HG03039 (cell line): Measurements from ENCODE around the gene CLSTN2.
A peak's percentile ranks its signal among the peaks of the same experiment; 100 is the strongest.

ENCODE experiments used
- ATAC-seq: cut with Tn5 transposase; IDR thresholded peaks from one replicate; pipeline ENCODE4 v1.9.1; 2021; ENCODE audit warnings: mild to moderate bottlenecking, moderate library complexity; ENCODE audit not compliant: unreplicated experiment

The CLSTN2 gene

GRCh38 chr3:140470962-140471361 is 536.0 kb downstream of the CLSTN2 start:
- ATAC-seq: no peak

DNA sequence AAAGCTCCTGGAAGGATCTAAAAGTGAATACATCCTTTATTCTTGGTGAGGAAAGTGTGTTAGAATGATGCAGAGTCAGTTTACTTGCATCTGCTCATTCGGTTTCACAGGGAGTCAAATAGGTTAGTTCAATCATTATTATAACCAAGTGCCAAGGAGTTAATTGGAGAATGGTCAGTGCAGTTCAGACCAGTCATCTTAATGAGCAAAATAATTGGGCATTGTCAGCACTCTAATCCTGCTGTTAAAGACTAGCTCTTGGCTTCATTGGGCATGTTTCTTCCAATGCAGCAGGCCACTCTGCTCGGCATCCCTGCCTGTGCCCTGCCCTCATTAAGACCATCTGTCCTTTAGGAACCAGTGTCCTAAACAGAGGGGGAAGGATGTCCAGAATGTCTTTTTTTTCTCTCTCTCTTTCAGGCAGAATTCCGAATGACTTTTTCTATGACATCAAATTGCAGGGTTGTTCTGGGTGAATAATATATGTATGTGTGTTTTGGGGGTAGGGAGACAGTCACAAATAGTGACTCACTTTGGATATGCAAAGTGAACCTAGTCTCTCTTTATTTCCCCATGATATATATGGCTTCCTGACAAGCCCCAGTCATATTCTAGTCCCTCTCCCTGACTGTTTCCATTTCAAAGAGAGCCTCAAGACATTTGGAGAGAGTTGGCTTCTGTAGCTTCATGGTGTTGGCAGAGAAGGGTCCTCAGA is 537.5 kb downstream of the CLSTN2 start:
- no peak for ATAC-seq

DNA sequence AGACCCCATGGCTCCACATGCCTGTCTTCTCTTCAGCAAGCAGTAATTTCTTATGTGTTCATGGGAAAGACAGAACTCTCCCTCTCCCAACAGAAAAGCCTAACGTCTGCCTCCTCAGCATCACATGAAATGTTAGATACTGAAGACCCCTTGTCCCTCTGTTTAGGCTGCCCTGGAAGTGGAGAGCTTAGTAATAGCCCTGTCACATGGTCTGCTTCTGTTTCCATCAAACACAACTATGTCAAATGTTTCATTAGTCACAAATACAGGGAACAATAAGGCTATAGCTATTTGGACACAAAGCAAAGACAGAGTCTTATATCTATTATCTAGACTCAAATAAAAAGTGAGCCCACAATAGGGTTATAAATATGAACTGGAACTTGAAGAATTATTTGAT is 552.6 kb downstream of the CLSTN2 start:
- ATAC-seq: no peak

GRCh38 chr3:140493271-140493670 is 558.3 kb downstream of the CLSTN2 start:
- ATAC-seq: no peak

- no peak for ATAC-seq
Measured at GRCh38 chr3:140494970-140495369, 560.0 kb downstream of the CLSTN2 start.

DNA sequence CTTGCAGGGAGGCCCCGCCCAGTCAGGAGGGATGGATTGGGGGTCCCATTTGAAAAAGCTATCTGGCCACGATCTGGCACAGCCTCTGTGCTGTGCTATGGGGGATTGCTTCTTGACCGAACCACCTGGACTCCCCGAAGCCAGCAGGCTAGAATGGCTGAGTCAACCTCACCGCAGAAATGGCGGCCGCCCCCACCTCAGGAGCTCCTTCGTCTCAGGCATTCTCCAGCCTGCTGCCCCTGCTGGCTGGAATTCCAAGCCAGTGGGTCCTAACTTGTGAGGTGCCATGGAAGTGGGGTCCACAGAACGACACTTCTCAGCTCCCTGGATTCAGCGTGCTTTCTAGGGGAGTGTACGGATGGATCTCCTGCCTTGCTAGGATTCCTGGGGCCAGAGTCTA is 562.3 kb downstream of the CLSTN2 start:
- no peak for ATAC-seq

- ATAC-seq: no peak
Measured at GRCh38 chr3:140499114-140499757, 564.3 kb downstream of the CLSTN2 start.

DNA sequence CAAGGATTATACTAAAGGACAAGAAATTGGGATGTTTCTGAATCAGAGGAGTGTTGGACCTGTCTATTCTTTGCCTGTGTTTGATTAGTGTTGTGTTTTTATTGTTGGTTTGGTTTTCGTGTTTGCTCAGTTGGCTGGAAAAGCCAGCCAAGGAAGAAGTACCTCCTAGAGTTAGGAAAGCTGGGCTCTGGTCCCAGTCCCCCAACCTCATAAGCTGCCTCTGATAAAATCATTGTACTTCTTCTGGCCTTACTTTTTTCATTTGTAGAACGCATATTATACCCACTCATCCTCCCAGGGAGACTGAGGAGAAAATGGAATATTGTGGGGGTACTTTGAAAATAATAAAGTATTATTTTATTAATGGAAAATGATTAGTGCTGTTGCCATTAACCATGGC is 565.5 kb downstream of the CLSTN2 start:
- ATAC-seq: no peak

- no peak for ATAC-seq
Measured at GRCh38 chr3:140501061-140501769, 566.2 kb downstream of the CLSTN2 start.

- no peak for ATAC-seq
Measured at GRCh38 chr3:140501770-140502364, 566.9 kb downstream of the CLSTN2 start.

- ATAC-seq: peak; percentile 82
Measured at GRCh38 chr3:140505213-140505612, 570.2 kb downstream of the CLSTN2 start.

- ATAC-seq: no peak
Measured at GRCh38 chr3:140505876-140506275, 570.9 kb downstream of the CLSTN2 start.

GRCh38 chr3:140508550-140508949 is 573.6 kb downstream of the CLSTN2 start:
- ATAC-seq: no peak

GRCh38 chr3:140509534-140509933 is 574.5 kb downstream of the CLSTN2 start:
- ATAC-seq: no peak

DNA sequence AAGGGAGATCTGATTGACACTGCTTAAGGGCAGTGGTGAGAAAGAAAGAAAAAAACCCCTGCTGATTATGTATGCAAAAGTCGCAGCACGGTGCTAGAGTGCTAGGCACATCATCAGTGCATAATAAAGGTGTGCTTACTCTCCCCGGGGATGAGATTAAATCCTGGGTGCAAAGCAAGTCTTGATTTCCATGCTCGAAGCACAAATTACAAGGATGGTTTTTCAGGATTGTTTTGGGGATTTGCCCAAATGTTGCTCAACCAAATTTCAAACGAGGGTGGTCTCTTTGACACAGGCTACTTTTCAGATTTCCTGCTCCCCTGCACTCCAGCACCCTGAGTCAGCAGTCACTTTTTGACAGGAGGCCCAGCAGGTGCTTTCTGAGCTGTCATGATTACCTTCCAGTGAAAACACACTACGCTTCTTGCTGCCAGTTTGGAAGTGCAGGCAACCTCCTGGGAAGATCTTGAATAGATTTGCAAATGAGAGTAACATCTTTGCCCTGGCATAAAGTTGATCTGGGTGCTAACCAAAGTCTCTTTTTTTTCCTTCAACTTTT is 575.4 kb downstream of the CLSTN2 start:
- no peak for ATAC-seq

DNA sequence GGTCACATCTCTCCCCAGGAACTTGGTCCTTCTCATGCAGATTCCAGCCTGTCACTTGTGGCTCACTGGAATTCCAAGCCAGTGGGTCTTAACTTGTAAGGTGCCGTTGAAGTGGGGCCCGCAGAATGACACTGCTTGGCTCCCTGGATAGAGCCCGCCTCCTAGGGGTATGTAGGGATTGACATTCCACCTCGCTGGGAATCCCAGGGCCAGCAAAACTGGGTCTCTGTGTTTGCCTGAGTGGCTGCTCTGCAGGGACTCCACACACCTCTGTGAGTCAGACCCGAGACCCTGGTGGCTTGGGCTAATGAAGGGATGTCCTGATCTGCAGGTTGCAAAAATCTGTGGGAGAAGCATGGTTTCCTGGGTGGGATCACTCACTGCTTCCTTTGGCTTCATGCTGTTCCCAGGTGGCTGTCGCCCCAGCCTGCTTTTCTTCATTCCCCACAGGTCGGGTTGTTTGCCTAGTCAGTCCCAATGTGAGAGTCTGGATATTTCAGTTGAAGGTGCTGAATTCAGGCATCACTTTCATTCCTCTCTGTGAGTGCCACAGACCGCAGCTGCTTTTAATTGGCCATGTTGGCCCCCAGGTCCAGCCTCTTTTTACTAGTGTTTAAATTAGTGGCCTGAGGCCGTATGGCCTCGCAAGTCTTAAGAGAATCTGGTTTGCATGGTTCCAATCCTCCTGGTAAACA is 586.9 kb downstream of the CLSTN2 start:
- ATAC-seq: no peak

DNA sequence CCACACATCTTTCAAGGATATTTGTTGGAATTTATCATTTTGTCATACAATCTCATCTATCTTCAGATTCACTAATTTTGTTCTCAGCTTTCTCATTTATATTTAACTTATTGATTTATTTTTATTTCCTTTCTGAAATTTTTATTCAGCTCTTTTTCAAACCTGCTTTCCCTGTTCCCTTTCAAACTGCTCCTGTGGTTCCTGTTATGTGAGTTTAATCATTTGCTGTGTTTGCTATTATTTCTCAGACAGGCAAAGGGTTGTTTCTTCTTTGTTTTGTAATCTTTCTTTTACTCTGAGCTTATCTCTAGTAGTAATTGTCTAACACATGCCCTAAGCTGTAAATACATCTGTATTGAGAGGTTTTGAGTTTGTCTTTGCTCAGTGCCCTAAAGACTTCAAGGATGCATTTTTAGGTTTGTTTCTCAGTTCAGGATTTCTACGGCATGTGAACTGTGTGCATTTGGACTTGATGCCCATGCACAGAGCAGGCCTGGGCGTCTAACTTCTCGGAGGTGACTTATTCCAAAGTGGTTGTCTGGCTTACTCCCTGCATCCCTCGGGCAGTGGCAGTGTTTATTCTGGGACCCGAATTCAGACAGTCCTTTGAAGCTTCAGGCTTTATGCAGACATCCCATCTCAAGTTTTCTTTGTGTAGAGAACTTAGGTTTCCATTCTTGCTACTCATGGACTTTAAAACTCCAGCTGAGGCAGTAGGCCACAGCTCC is 587.8 kb downstream of the CLSTN2 start:
- no peak for ATAC-seq

- no peak for ATAC-seq
Measured at GRCh38 chr3:140523600-140523999, 588.6 kb downstream of the CLSTN2 start.

GRCh38 chr3:140527156-140527555 is 592.2 kb downstream of the CLSTN2 start:
- ATAC-seq: no peak

DNA sequence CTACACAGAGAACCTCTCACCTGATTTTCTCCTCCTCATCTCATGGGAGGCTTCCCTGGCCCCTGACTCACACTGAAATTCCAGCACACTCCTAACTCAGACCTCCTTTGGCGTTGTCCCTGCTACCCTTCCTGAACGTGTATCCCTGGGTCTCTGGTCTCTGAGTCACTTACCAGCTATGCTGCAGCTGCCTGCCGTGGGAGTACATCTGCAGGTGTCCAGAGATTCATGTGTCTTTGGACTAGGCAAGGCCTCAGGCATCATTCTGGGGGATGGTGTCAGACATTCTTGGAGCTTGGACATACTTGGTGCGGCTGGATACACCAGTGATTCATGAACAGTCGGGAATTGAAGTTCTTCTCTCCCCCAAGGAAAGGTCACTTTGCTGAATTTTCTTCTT is 594.1 kb downstream of the CLSTN2 start:
- ATAC-seq: no peak
